H9 (cell line): ENCODE measurements around the gene MAGEA2B. TPM values are rescaled to one million over a fixed set of nuclear protein-coding genes. Genes with fewer than 3 reads are reported as not detected.
"Not testable (repeated sequence)": the region's sequence is repeated elsewhere in the genome, so short reads cannot be mapped to it uniquely, and the experiment has no call there.

Experiments
- DNase-seq: peaks from one replicate; pipeline ENCODE4 v3.0.0-alpha.2; 2017
- H2AFZ ChIP-seq: one replicate; pipeline ENCODE4 v1.6.1; 2013; ENCODE audit warnings: mild to moderate bottlenecking, low read length, control low read depth, moderate library complexity
- H2AK5ac ChIP-seq: 2 replicates; pipeline ENCODE4 v1.6.1; 2013; ENCODE audit warnings: low read length, control low read depth, mixed read lengths; ENCODE audit not compliant: insufficient read length
- H2BK120ac ChIP-seq: one replicate; pipeline ENCODE4 v1.6.1; 2013; ENCODE audit warnings: low read depth, mild to moderate bottlenecking, low read length, control low read depth, inconsistent platforms; ENCODE audit not compliant: poor library complexity, severe bottlenecking
- H2BK12ac ChIP-seq: 2 replicates; pipeline ENCODE4 v1.6.1; 2013; ENCODE audit warnings: low read length, control low read depth, mixed read lengths, low read depth; ENCODE audit not compliant: insufficient read length
- H2BK15ac ChIP-seq: 2 replicates; pipeline ENCODE4 v1.6.1; 2013; ENCODE audit warnings: low read depth, low read length, control low read depth
- H2BK20ac ChIP-seq: one replicate; pipeline ENCODE4 v1.6.1; 2013; ENCODE audit warnings: low read depth, mild to moderate bottlenecking, low read length, control low read depth, inconsistent platforms; ENCODE audit not compliant: poor library complexity, severe bottlenecking
- H2BK5ac ChIP-seq: 2 replicates; pipeline ENCODE4 v1.6.1; 2013; ENCODE audit warnings: low read length, control low read depth, mixed read lengths; ENCODE audit not compliant: insufficient read length
- H3K14ac ChIP-seq: 2 replicates; pipeline ENCODE4 v1.6.1; 2013; ENCODE audit warnings: low read length, control low read depth; ENCODE audit not compliant: insufficient read depth
- H3K18ac ChIP-seq: 2 replicates; pipeline ENCODE4 v1.6.1; 2013; ENCODE audit warnings: low read depth, mild to moderate bottlenecking, mixed read lengths, low read length, control low read depth; ENCODE audit not compliant: insufficient read length
- H3K23ac ChIP-seq: 2 replicates; pipeline ENCODE4 v1.6.1; 2013; ENCODE audit warnings: low read length, control low read depth, mixed read lengths, low read depth; ENCODE audit not compliant: insufficient read length
- H3K23me2 ChIP-seq: 2 replicates; pipeline ENCODE4 v1.6.1; 2013; ENCODE audit warnings: low read depth, mild to moderate bottlenecking, mixed read lengths, low read length, control low read depth; ENCODE audit not compliant: insufficient read length, poor library complexity, severe bottlenecking
- H3K27ac ChIP-seq: 2 replicates; pipeline ENCODE4 v1.5.1; 2013; ENCODE audit warnings: low read length, control low read depth, mixed read lengths, low read depth; ENCODE audit not compliant: insufficient read length
- H3K27me3 ChIP-seq: 2 replicates; pipeline ENCODE4 v1.6.1; 2013; ENCODE audit warnings: low read length, control low read depth, inconsistent platforms; ENCODE audit not compliant: insufficient read depth
- H3K4ac ChIP-seq: 2 replicates; pipeline ENCODE4 v1.6.1; 2013; ENCODE audit warnings: low read depth, mild to moderate bottlenecking, control low read depth, inconsistent platforms, low read length, moderate library complexity
- H3K4me1 ChIP-seq: 2 replicates; pipeline ENCODE4 v1.6.1; 2013; ENCODE audit warnings: low read length, control low read depth, inconsistent platforms; ENCODE audit not compliant: insufficient read depth
- H3K4me2 ChIP-seq: 2 replicates; pipeline ENCODE4 v1.6.1; 2013; ENCODE audit warnings: low read length, control low read depth, mixed read lengths; ENCODE audit not compliant: insufficient read length, insufficient read depth
- H3K56ac ChIP-seq: 2 replicates; pipeline ENCODE4 v1.6.1; 2013; ENCODE audit warnings: low read depth, mild to moderate bottlenecking, mixed read lengths, low read length, control low read depth; ENCODE audit not compliant: insufficient read length
- H3K79me1 ChIP-seq: 2 replicates; pipeline ENCODE4 v1.6.1; 2013; ENCODE audit warnings: low read depth, mild to moderate bottlenecking, moderate library complexity, low read length, control low read depth, inconsistent platforms; ENCODE audit not compliant: insufficient read depth, poor library complexity, severe bottlenecking
- H3K79me2 ChIP-seq: 2 replicates; pipeline ENCODE4 v1.6.1; 2013; ENCODE audit warnings: low read length, control low read depth, inconsistent platforms; ENCODE audit not compliant: insufficient read depth
- H3K9ac ChIP-seq: 2 replicates; pipeline ENCODE4 v1.6.1; 2013; ENCODE audit warnings: low read length, control low read depth, mixed read lengths; ENCODE audit not compliant: insufficient read length; ENCODE audit errors: extremely low read depth
- H3K9me3 ChIP-seq: one replicate; pipeline ENCODE4 v1.6.1; 2013; ENCODE audit warnings: low read depth, low read length, inconsistent platforms; ENCODE audit not compliant: control insufficient read depth
- H3T11ph ChIP-seq: one replicate; pipeline ENCODE4 v1.6.1; 2013; ENCODE audit warnings: mild to moderate bottlenecking, low read length, control low read depth, inconsistent platforms
- H4K20me1 ChIP-seq: one replicate; pipeline ENCODE4 v1.6.1; 2013; ENCODE audit not compliant: control insufficient read depth, insufficient read length, insufficient read depth
- H4K5ac ChIP-seq: 2 replicates; pipeline ENCODE4 v1.6.1; 2013; ENCODE audit warnings: low read depth, mild to moderate bottlenecking, mixed read lengths, low read length, control low read depth; ENCODE audit not compliant: insufficient read length
- H4K8ac ChIP-seq: replicated peaks from 2 replicates; pipeline ENCODE4 v1.6.1; 2013; ENCODE audit warnings: low read length, control low read depth, mixed read lengths, low read depth; ENCODE audit not compliant: insufficient read length
- H4K91ac ChIP-seq: 2 replicates; pipeline ENCODE4 v1.6.1; 2013; ENCODE audit warnings: low read depth, mild to moderate bottlenecking, moderate library complexity, mixed read lengths, low read length, control low read depth; ENCODE audit not compliant: insufficient read length
- H3K27ac Mint-ChIP-seq, 3 experiments: 2 replicates in 2 of 3; 3 replicates in 1 of 3; pipeline ENCODE4 v1.8.0; 2020 to 2021; ENCODE audit warnings: mixed read lengths in 3 of 3, mild to moderate bottlenecking in 1 of 3, moderate library complexity in 1 of 3
- H3K27me3 Mint-ChIP-seq: 2 replicates; pipeline ENCODE4 v1.8.0; 2021; ENCODE audit warnings: low read depth, mild to moderate bottlenecking, moderate library complexity, mixed read lengths
- H3K36me3 Mint-ChIP-seq, 3 experiments: 2 replicates in 2 of 3; 3 replicates in 1 of 3; pipeline ENCODE4 v1.8.0; 2020 to 2021; ENCODE audit warnings: low read depth in 3 of 3, mixed read lengths in 3 of 3; ENCODE audit not compliant: insufficient read depth in 1 of 3
- H3K4me1 Mint-ChIP-seq, 2 experiments: 2 replicates each; pipeline ENCODE4 v1.8.0; 2020; ENCODE audit warnings: mixed read lengths in 2 of 2
- H3K4me3 Mint-ChIP-seq, 2 experiments: 2 replicates in 1 of 2; 3 replicates in 1 of 2; pipeline ENCODE4 v1.8.0; 2020 to 2021; ENCODE audit warnings: mild to moderate bottlenecking in 2 of 2, mixed read lengths in 2 of 2, moderate library complexity in 1 of 2
- H3K9me3 Mint-ChIP-seq, 2 experiments: 2 replicates in 1 of 2; 3 replicates in 1 of 2; pipeline ENCODE4 v1.8.0; 2020; ENCODE audit warnings: mild to moderate bottlenecking in 2 of 2, mixed read lengths in 2 of 2, moderate library complexity in 1 of 2
- CTCF ChIP-seq: fragments of 200-600 bp; sonication (generic); conservative IDR thresholded peaks from 3 replicates; pipeline ENCODE4 v1.8.0; 2021; ENCODE audit warnings: antibody characterized with exemption, mild to moderate bottlenecking
- WGBS: extraction: QIAGEN DNeasy Blood & Tissue Kit; methylation state at CpG from one replicate; pipeline ENCODE4 v1.1.7; 2013; ENCODE audit warnings: missing lambda C conversion rate, low lambda C conversion rate, mixed read lengths; ENCODE audit not compliant: insufficient read length; ENCODE audit errors: extremely low coverage; 5-methylcytosine and 5-hydroxymethylcytosine counted together
- total RNA-seq: library from RNA; stranded (reverse); gene quantifications from 2 replicates; pipeline ENCODE4 v1.2.1, GENCODE V29; 2021

MAGEA2B gene
- total RNA-seq, 1 experiment from 2014 or later = not detected

- Mint-ChIP-seq H3K27ac (no peak within 1 kb of the TSS; a peak in 1 of 7 replicates), H3K4me3 (no peak within 1 kb of the TSS), H3K36me3 (peaks cover 0 to 2% (median 0%) of the 10 kb centered on the region in 3 experiments; a peak in 2 of 7 replicates), H3K9me3 (peaks cover 56 to 74% of the 10 kb centered on the region in 2 experiments), H3K4me1 (no peaks in the 10 kb centered on the region), H3K27me3 (peaks cover 7% of the 10 kb centered on the region)
- Histone ChIP-seq H3K9ac (no peak within 1 kb of the TSS), H4K5ac (no peak within 1 kb of the TSS), H3K23ac (no peak within 1 kb of the TSS), H3K23me2 (no peaks in the 10 kb centered on the region), H2BK5ac (no peak within 1 kb of the TSS), H3K56ac (no peak within 1 kb of the TSS), H3K9me3 (peaks cover 4% of the 10 kb centered on the region), H3K18ac (no peak within 1 kb of the TSS), H2AFZ (no peak within 1 kb of the TSS), H3K4me1 (no peaks in the 10 kb centered on the region), H3K4ac (no peak within 1 kb of the TSS), H2BK15ac (no peak within 1 kb of the TSS), H4K20me1 (no peaks in the 10 kb centered on the region), H2AK5ac (no peak within 1 kb of the TSS), H3K14ac (no peak within 1 kb of the TSS), H4K91ac (no peak within 1 kb of the TSS), H2BK12ac (no peak within 1 kb of the TSS), H3K79me1 (no peaks in the 10 kb centered on the region), H3K79me2 (no peaks in the 10 kb centered on the region), H2BK20ac (no peak within 1 kb of the TSS), H2BK120ac (no peak within 1 kb of the TSS), H3K4me2 (no peak within 1 kb of the TSS), H3K27ac (no peak within 1 kb of the TSS), H4K8ac (no peak within 1 kb of the TSS), H3K27me3 (no peaks in the 10 kb centered on the region), H3T11ph (no peak within 1 kb of the TSS)
- WGBS = no CpG with 5 or more reads among the region's 21 CpGs
- no peak for DNase-seq
- no peak for TF ChIP-seq CTCF
Observed at GRCh38 chrX:152733261-152733975, 19.0 kb downstream of the MAGEA2B start, which contains the start of the genes CSAG1 and MAGEA12. Gene CSAG1 (minus strand): TSS chrX:152733721. CDS start chrX:152732460, 1,261 bp downstream. Gene MAGEA12 (plus strand): TSS chrX:152733757. CDS start chrX:152736162, 2,405 bp downstream.

- H2BK120ac ChIP-seq, H2BK15ac ChIP-seq, H3K27ac Mint-ChIP-seq, H2BK20ac ChIP-seq, H3K14ac ChIP-seq, H3K4me2 ChIP-seq, H3K79me1 ChIP-seq, H3T11ph ChIP-seq, H3K18ac ChIP-seq, H3K9ac ChIP-seq, H2BK5ac ChIP-seq, H4K5ac ChIP-seq, H4K8ac ChIP-seq, H3K27ac ChIP-seq, H3K27me3 Mint-ChIP-seq, H3K36me3 Mint-ChIP-seq, DNase-seq, H4K91ac ChIP-seq, H3K56ac ChIP-seq, H3K27me3 ChIP-seq, H3K23me2 ChIP-seq, H3K4me1 Mint-ChIP-seq, H2AFZ ChIP-seq, H2AK5ac ChIP-seq, H3K4me1 ChIP-seq, H3K4ac ChIP-seq, H3K9me3 ChIP-seq, H4K20me1 ChIP-seq, H3K4me3 Mint-ChIP-seq, H2BK12ac ChIP-seq, H3K79me2 ChIP-seq, H3K23ac ChIP-seq: not testable (repeated sequence)
- WGBS = no CpG with 5 or more reads among the region's 22 CpGs
- peaks cover 57 to 76% of the 10 kb centered on the region in 2 experiments for H3K9me3 Mint-ChIP-seq
Observed at GRCh38 chrX:152734143-152734858, 19.9 kb downstream of the MAGEA2B start.
